Activated CD8-positive, alpha-beta T cell treated with anti-CD3 and anti-CD28 coated beads for 36 hours (primary cell): ENCODE measurements around the gene KIF2A. TPM values are rescaled to one million over a fixed set of nuclear protein-coding genes. Genes with fewer than 3 reads are reported as not detected.

Source experiments
- ATAC-seq: fragments of 200-7000 bp; cut with Tn5 transposase; one replicate; pipeline ENCODE4 v1.10.0; 2021; ENCODE audit warnings: mild to moderate bottlenecking, moderate library complexity
- CTCF ChIA-PET: fragments of 350-600 bp; sonication (Branson Sonifier 250); formaldehyde crosslinking; loops from one replicate; lab custom pipeline; 2021; ENCODE audit warnings: antibody characterized with exemption; lab: Charles Lee
- POLR2A ChIA-PET: fragments of 350-600 bp; sonication (Branson Sonifier 250); formaldehyde crosslinking; loops from one replicate; lab custom pipeline; 2021; ENCODE audit warnings: antibody characterized with exemption; lab: Charles Lee
- DNase-seq: peaks from one replicate; pipeline ENCODE4 v3.0.0-alpha.2; 2020
- H3K27ac Mint-ChIP-seq: one replicate; pipeline ENCODE4 v1.8.0; 2021; ENCODE audit warnings: mild to moderate bottlenecking, mixed read lengths
- H3K27me3 Mint-ChIP-seq: one replicate; pipeline ENCODE4 v1.8.0; 2021; ENCODE audit warnings: mixed read lengths
- H3K36me3 Mint-ChIP-seq: one replicate; pipeline ENCODE4 v1.8.0; 2021; ENCODE audit warnings: low read depth, mixed read lengths
- H3K4me1 Mint-ChIP-seq: one replicate; pipeline ENCODE4 v1.8.0; 2021; ENCODE audit warnings: low read depth, mixed read lengths
- H3K4me3 Mint-ChIP-seq: one replicate; pipeline ENCODE4 v1.8.0; 2021; ENCODE audit warnings: mild to moderate bottlenecking, moderate library complexity, mixed read lengths
- H3K9me3 Mint-ChIP-seq: one replicate; pipeline ENCODE4 v1.8.0; 2021; ENCODE audit warnings: mixed read lengths
- CTCF ChIP-seq: fragments of 200-600 bp; IDR thresholded peaks from one replicate; pipeline ENCODE4 v1.8.0; 2022; ENCODE audit warnings: antibody characterized with exemption, mild to moderate bottlenecking
- intact Hi-C: fragments of 100-400 bp; cut with micrococcal nuclease; formaldehyde crosslinking; loops from one replicate; pipeline ENCODE4 v1.10.0; 2022
- total RNA-seq, 2 experiments: library from RNA; stranded (reverse); gene quantifications; one replicate each; pipeline ENCODE4 v1.2.3, GENCODE V29; 2021

KIF2A gene
- total RNA-seq, 2 experiments from 2014 or later: 251 to 257 TPM

DNA sequence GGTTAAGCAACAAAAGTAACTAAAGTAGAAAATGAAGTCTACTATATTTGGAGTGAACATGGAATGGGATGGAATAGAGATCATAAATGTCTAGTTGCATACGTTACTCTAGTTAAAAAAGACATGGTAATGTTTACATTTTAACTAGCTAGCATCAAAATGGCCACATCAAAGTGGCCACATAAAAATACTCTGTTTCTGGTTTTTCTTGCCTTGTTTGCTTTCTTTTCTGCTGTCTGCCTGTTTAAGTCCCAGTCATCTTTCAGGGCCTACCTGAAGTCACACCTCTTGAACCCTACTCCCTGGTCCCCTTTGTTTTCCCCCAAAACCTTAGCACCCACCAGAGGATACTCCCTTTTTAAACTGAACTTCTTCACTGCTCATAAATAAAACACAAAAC, 6.4 kb upstream of the KIF2A start:
- POLR2A ChIA-PET: interaction anchor here (1.0 to 4.7 kb wide), 2 partner anchors 12 to 14 kb away, joined by 5 to 21 read pairs; no protein-coding TSS in a partner anchor
- H3K27me3 Mint-ChIP-seq: no peaks in the 10 kb centered on the region
- H3K9me3 Mint-ChIP-seq: no peaks in the 10 kb centered on the region
- peaks cover 9% of the 10 kb centered on the region for H3K36me3 Mint-ChIP-seq
- intact Hi-C loops: no loop called here
- CTCF ChIA-PET: interaction anchor here (0.9 to 1.1 kb wide), 2 partner anchors 8 to 18 kb away, joined by 3 to 4 read pairs; no protein-coding TSS in a partner anchor
- DNase-seq: no peak
- peaks cover 63% of the 10 kb centered on the region for H3K4me1 Mint-ChIP-seq
- H3K4me3 Mint-ChIP-seq: peak overlapping the region; percentile 7
- ATAC-seq: no peak
- TF ChIP-seq CTCF: no peak
- H3K27ac Mint-ChIP-seq: peak overlapping the region; percentile 85

GRCh38 chr5:62305358-62305714, 670 bp upstream of the KIF2A start:
- H3K4me1 Mint-ChIP-seq: peaks cover 46% of the 10 kb centered on the region
- H3K27me3 Mint-ChIP-seq: no peaks in the 10 kb centered on the region
- intact Hi-C loops: loop anchor here (2.0 to 10.0 kb wide), 5 partner anchors 21 to 97 kb away; partner anchors contain the start of gene DIMT1
- ATAC-seq (peak; percentile 43), DNase-seq (no peak)
- CTCF ChIA-PET: interaction anchor here (0.9 to 1.6 kb wide), 9 partner anchors 8 to 81 kb away, joined by 3 to 18 read pairs (median 7); no protein-coding TSS in a partner anchor
- POLR2A ChIA-PET: interaction anchor here (0.7 to 1.7 kb wide), 19 partner anchors 9 to 99 kb away, joined by 3 to 24 read pairs (median 4); partner anchors contain the start of gene DIMT1
- peaks cover 36% of the 10 kb centered on the region for H3K36me3 Mint-ChIP-seq
- H3K9me3 Mint-ChIP-seq: no peaks in the 10 kb centered on the region
- TF ChIP-seq CTCF: no peak
- H3K4me3 Mint-ChIP-seq: peak overlapping the region; percentile 73
- peak overlapping the region; percentile 96 for H3K27ac Mint-ChIP-seq

DNA sequence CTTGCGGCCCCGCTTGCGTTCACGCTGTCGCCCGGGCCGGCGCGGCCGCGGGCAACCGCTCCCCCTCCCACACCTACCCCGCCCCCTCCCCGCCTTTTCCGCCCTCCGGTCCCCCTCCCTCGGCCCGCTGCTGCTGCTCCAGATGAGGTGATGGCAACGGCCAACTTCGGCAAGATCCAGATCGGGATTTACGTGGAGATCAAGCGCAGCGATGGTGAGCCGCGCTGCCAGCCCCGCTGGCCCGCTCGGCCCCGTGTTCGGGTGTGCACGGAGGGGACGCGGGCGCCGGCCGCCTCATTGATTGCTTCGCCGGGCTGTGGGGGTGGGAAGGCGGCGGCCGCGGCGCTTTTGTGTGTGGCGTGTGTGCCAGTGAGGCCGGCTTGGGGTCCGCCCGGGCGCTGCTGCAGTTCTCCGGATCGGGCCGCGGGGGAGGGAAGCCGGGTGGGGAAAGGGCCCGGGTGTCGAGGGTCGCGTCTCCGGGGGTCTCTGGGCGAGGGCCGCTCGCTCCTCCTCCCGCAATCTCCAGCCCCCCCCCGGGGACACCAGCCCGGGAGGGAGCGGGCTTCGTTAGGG, 403 bp downstream of the KIF2A start:
- DNase-seq: peak; percentile 67
- no peaks in the 10 kb centered on the region for H3K27me3 Mint-ChIP-seq
- intact Hi-C loops: loop anchor here (5.0 to 10.0 kb wide), 4 partner anchors 36 to 96 kb away; partner anchors contain the start of gene DIMT1
- H3K27ac Mint-ChIP-seq: peak overlapping the region; percentile 100
- H3K9me3 Mint-ChIP-seq: no peaks in the 10 kb centered on the region
- ChIA-PET CTCF (interaction anchor here (0.9 to 1.6 kb wide), 8 partner anchors 10 to 82 kb away, joined by 3 to 18 read pairs (median 8); no protein-coding TSS in a partner anchor), POLR2A (interaction anchor here (0.6 to 1.7 kb wide), 18 partner anchors 9 to 83 kb away, joined by 3 to 24 read pairs (median 4); no protein-coding TSS in a partner anchor)
- H3K4me3 Mint-ChIP-seq: peak overlapping the region; percentile 99
- peaks cover 53% of the 10 kb centered on the region for H3K4me1 Mint-ChIP-seq
- TF ChIP-seq CTCF: no peak
- ATAC-seq: peak; percentile 5
- H3K36me3 Mint-ChIP-seq: peaks cover 46% of the 10 kb centered on the region

GRCh38 chr5:62306896-62307689, 1.1 kb downstream of the KIF2A start:
- intact Hi-C loops: loop anchor here (5.0 to 10.0 kb wide), 4 partner anchors 35 to 95 kb away; partner anchors contain the start of gene DIMT1
- CTCF ChIA-PET: interaction anchor here (0.6 to 3.4 kb wide), 12 partner anchors 10 to 105 kb away, joined by 3 to 18 read pairs (median 3); partner anchors contain the start of genes DIMT1 and IPO11
- peak; percentile 10 for ATAC-seq
- H3K27ac Mint-ChIP-seq: peak overlapping the region; percentile 100
- peaks cover 52% of the 10 kb centered on the region for H3K36me3 Mint-ChIP-seq
- no peak for TF ChIP-seq CTCF
- peaks cover 59% of the 10 kb centered on the region for H3K4me1 Mint-ChIP-seq
- no peaks in the 10 kb centered on the region for H3K27me3 Mint-ChIP-seq
- H3K9me3 Mint-ChIP-seq: no peaks in the 10 kb centered on the region
- POLR2A ChIA-PET: interaction anchor here (0.6 to 3.1 kb wide), 14 partner anchors 9 to 180 kb away, joined by 3 to 22 read pairs (median 4); no protein-coding TSS in a partner anchor
- H3K4me3 Mint-ChIP-seq: peak overlapping the region; percentile 99
- peak; percentile 85 for DNase-seq
